ENCODE results near the gene CES4A. TPM values are rescaled to one million over a fixed set of nuclear protein-coding genes. Genes with fewer than 3 reads are reported as not detected.
A peak's percentile ranks its signal among the peaks of the same experiment; 100 is the strongest.

The CES4A gene
- total and polyA plus RNA-seq, 7 donors: 2.3 to 7.5 (median 4.1) TPM

- no peak overlapping the region for H3K27ac ChIP-seq
- no peaks in the 10 kb centered on the region for H3K4me1 ChIP-seq
- TF ChIP-seq POLR2A (IDR thresholded peaks at IDR 0.05) (no peak), EP300 (IDR thresholded peaks at IDR 0.05) (no peak), POLR2AphosphoS5 (IDR thresholded peaks at IDR 0.05) (no peak), CTCF (IDR thresholded peaks at IDR 0.05) (no peak)
- WGBS, 2 donors: 71 to 82% methylated on average over 14 of the region's 14 CpGs
- no peaks in the 10 kb centered on the region for H3K9me3 ChIP-seq
- peaks cover 0 to 7% (median 0%) of the 10 kb centered on the region in 3 donors for H3K27me3 ChIP-seq
- no peaks in the 10 kb centered on the region for H3K36me3 ChIP-seq
- no peak for DNase-seq
- no peak overlapping the region for H3K4me3 ChIP-seq
- intact Hi-C loops (cut with DNase I): no loop called here
These were observed 13.0 kb upstream of the CES4A start for GRCh38 chr16:66975302-66975893.

GRCh38 chr16:66976746-66977145, 11.6 kb upstream of the CES4A start:
- H3K36me3 ChIP-seq: no peaks in the 10 kb centered on the region
- no peak overlapping the region for H3K4me3 ChIP-seq
- no peak for TF ChIP-seq POLR2A (IDR thresholded peaks at IDR 0.05)
- no peaks in the 10 kb centered on the region for H3K4me1 ChIP-seq
- H3K27ac ChIP-seq: no peak overlapping the region
- no peak for DNase-seq
- peaks cover 0 to 7% (median 0%) of the 10 kb centered on the region in 3 donors for H3K27me3 ChIP-seq
- no peaks in the 10 kb centered on the region for H3K9me3 ChIP-seq
- intact Hi-C loops (cut with DNase I): loop anchor here (1.0 kb wide), 1 partner anchor 179 kb away; no protein-coding TSS in a partner anchor
- WGBS, 2 donors: 25 to 50% methylated on average over 13 of the region's 13 CpGs

GRCh38 chr16:66977341-66978113, 10.9 kb upstream of the CES4A start:
- peak; percentile 94 for DNase-seq
- TF ChIP-seq POLR2A (IDR thresholded peaks at IDR 0.05): no peak
- TF ChIP-seq CTCF (IDR thresholded peaks at IDR 0.05): peak; percentile 92 to 99 (median 96)
- H3K36me3 ChIP-seq: no peaks in the 10 kb centered on the region
- H3K27ac ChIP-seq: no peak overlapping the region
- no peaks in the 10 kb centered on the region for H3K4me1 ChIP-seq
- H3K27me3 ChIP-seq: peaks cover 0 to 7% (median 0%) of the 10 kb centered on the region in 3 donors
- H3K9me3 ChIP-seq: no peaks in the 10 kb centered on the region
- intact Hi-C loops (cut with DNase I): loop anchor here (1.0 kb wide), 2 partner anchors 178 to 208 kb away; no protein-coding TSS in a partner anchor
- no peak overlapping the region for H3K4me3 ChIP-seq
- 22 to 29% methylated on average over 15 of the region's 15 CpGs for WGBS, 2 donors

- TF ChIP-seq POLR2A (IDR thresholded peaks at IDR 0.05): no peak
- TF ChIP-seq CTCF (IDR thresholded peaks at IDR 0.05): no peak
- no peak for TF ChIP-seq EP300 (IDR thresholded peaks at IDR 0.05)
- peak in 1 of 4 donors; percentile 12 for TF ChIP-seq POLR2AphosphoS5 (IDR thresholded peaks at IDR 0.05)
- Histone ChIP-seq H3K9me3 (no peaks in the 10 kb centered on the region), H3K27me3 (peaks cover 0 to 7% (median 0%) of the 10 kb centered on the region in 3 donors), H3K36me3 (no peaks in the 10 kb centered on the region), H3K4me3 (no peak overlapping the region), H3K27ac (no peak overlapping the region), H3K4me1 (no peaks in the 10 kb centered on the region)
- peak; percentile 74 for DNase-seq
- WGBS, 2 donors: 70% methylated on average over 16 of the region's 16 CpGs
- intact Hi-C loops (cut with DNase I): no loop called here
These were observed 9.2 kb upstream of the CES4A start for GRCh38 chr16:66979011-66979717.

GRCh38 chr16:66983033-66983432, 5.4 kb upstream of the CES4A start:
- Histone ChIP-seq H3K4me1 (no peaks in the 10 kb centered on the region), H3K27me3 (no peaks in the 10 kb centered on the region), H3K36me3 (no peaks in the 10 kb centered on the region), H3K4me3 (no peak overlapping the region), H3K27ac (no peak overlapping the region), H3K9me3 (no peaks in the 10 kb centered on the region)
- no peak for DNase-seq
- intact Hi-C loops (cut with DNase I): no loop called here
- no peak for TF ChIP-seq POLR2A (IDR thresholded peaks at IDR 0.05)
- no peak for TF ChIP-seq POLR2AphosphoS5 (IDR thresholded peaks at IDR 0.05)
- TF ChIP-seq CTCF (IDR thresholded peaks at IDR 0.05): no peak
- TF ChIP-seq EP300 (IDR thresholded peaks at IDR 0.05): no peak
- WGBS, 2 donors: 96 to 97% methylated on average over 9 of the region's 9 CpGs
